ENCODE results near the gene USP35. TPM values are rescaled to one million over a fixed set of nuclear protein-coding genes. Genes with fewer than 3 reads are reported as not detected.
A peak's percentile ranks its signal among the peaks of the same experiment; 100 is the strongest.

The USP35 gene
- total and polyA plus RNA-seq, 2 donors (not counting 1 experiment from before 2014, with no cell fraction given): 4.6 to 13.0 TPM

DNA sequence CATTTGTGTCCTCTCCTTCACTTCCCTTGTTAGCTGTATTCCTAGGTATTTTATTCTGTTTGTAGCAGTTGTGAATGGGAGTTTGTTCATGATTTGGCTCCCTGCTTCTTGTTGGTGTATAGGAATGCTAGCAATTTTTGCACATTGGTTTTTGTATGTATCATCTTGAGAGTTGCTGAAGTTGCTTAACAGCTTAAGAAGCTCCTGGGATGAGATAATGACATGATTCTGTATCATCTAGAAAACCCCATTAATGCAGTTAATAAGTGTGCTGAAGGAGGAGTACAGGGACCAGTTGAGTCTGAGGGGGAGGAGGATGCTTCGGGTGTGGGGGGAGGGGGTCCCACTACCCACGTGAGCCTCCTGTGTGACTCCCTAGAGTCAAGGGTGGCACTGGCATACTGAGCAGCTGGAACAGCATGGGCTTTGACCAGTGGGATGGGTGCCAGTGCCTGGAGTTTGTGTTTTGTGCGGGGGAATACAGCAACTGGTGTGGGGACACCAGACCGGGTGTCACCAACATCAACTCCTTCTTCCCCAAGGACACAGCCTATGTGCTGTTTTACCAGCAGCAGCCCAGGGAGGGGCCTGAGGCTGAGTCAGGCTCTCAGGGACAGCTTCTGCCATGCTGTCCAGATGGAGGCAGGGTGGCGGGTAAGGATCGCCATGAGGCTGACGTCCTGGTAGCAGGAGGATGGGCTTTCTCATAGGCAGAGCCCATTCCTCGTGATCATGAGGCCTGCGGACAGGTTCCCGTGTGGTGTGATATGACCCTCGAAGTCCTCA lies 24.1 kb downstream of the USP35 start:
- H3K4me1 ChIP-seq (ENCODE audit: control insufficient read depth, extremely low read depth, insufficient read depth, low read length): no peaks in the 10 kb centered on the region
- H3K27ac ChIP-seq (ENCODE audit: insufficient read depth, low read length): no peak overlapping the region
- peak overlapping the region; percentile 7 for H3K9ac ChIP-seq (ENCODE audit: insufficient read depth, low read length)
- H4K20me1 ChIP-seq (ENCODE audit: control insufficient read depth, extremely low read depth, insufficient read depth, low read length): no peaks in the 10 kb centered on the region
- TF ChIP-seq, protein P1, sequence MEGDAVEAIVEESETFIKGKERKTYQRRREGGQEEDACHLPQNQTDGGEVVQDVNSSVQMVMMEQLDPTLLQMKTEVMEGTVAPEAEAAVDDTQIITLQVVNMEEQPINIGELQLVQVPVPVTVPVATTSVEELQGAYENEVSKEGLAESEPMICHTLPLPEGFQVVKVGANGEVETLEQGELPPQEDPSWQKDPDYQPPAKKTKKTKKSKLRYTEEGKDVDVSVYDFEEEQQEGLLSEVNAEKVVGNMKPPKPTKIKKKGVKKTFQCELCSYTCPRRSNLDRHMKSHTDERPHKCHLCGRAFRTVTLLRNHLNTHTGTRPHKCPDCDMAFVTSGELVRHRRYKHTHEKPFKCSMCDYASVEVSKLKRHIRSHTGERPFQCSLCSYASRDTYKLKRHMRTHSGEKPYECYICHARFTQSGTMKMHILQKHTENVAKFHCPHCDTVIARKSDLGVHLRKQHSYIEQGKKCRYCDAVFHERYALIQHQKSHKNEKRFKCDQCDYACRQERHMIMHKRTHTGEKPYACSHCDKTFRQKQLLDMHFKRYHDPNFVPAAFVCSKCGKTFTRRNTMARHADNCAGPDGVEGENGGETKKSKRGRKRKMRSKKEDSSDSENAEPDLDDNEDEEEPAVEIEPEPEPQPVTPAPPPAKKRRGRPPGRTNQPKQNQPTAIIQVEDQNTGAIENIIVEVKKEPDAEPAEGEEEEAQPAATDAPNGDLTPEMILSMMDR (conservative IDR thresholded peaks at IDR 0.05 in 1 of 2, IDR thresholded peaks at IDR 0.05 in 1 of 2; ENCODE audit: low read depth in 1 of 2, low read length in 2 of 2): no peak
- TF ChIP-seq EZH2 (IDR thresholded peaks at IDR 0.05; ENCODE audit: low read length, missing control alignments): no peak
- H2AFZ ChIP-seq (ENCODE audit: low read length): no peak overlapping the region
- H3K79me2 ChIP-seq (ENCODE audit: control insufficient read depth, insufficient read depth, low read length): no peaks in the 10 kb centered on the region
- no peaks in the 10 kb centered on the region for H3K9me3 ChIP-seq (ENCODE audit: control insufficient read depth, insufficient read depth, low read depth, low read length)
- H3K27me3 ChIP-seq (ENCODE audit: control insufficient read depth, insufficient read depth, low read length): no peaks in the 10 kb centered on the region
- no peak overlapping the region for H3K4me2 ChIP-seq (ENCODE audit: extremely low read depth, insufficient read depth, low read length)
- H3K36me3 ChIP-seq (ENCODE audit: control insufficient read depth, insufficient read depth, low read length): peaks cover 18% of the 10 kb centered on the region
- H3K4me3 ChIP-seq (replicated peaks in 1 of 4; ENCODE audit: control extremely low read depth in 1 of 4, insufficient read depth in 1 of 4, low read depth in 3 of 4, low read length in 4 of 4): no peak overlapping the region
- peak; percentile 16 to 64 for DNase-seq (ENCODE audit: low read depth in 2 of 2)

DNA sequence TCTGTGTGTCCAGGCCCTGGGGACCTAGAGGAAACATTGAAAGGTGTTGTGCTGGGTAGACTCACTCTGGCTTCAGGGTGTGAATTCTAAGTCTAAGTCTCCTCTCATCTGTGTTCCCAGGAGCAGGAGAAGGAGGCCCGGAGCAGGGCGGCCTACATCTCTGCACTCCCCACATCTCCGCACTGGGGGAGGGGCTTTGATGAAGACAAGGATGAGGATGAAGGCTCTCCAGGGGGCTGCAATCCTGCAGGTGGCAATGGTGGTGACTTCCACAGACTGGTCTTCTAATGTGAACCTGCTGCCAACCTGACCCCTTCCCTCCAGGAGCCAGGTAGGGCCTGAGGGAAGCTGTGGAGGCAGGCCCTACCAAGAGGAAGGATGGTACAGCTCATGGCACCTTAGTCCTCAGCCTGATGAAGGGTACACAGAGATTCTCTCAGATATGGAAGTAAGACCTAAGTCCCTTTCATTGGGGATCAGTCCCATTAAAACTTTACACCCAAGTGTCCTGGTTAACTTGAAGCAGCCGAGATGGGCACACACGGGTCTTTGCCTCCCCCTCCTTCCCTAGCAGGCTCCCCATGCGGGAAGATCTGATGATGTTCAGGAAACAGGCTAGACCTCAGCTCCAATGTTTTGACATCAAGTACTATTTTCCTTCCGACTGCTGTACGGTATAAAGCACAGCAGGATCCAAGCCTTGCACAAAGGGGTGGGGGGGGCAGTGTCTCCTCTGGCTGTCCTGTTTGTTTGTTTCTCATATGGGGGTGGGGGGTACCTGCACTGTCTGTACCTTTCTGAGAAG lies 25.0 kb downstream of the USP35 start:
- Histone ChIP-seq H3K4me2 (ENCODE audit: extremely low read depth, insufficient read depth, low read length) (no peak overlapping the region), H4K20me1 (ENCODE audit: control insufficient read depth, extremely low read depth, insufficient read depth, low read length) (no peaks in the 10 kb centered on the region), H3K9ac (ENCODE audit: insufficient read depth, low read length) (no peak overlapping the region), H3K9me3 (ENCODE audit: control insufficient read depth, insufficient read depth, low read depth, low read length) (no peaks in the 10 kb centered on the region), H3K4me3 (replicated peaks in 1 of 4; ENCODE audit: control extremely low read depth in 1 of 4, insufficient read depth in 1 of 4, low read depth in 3 of 4, low read length in 4 of 4) (no peak overlapping the region), H3K27me3 (ENCODE audit: control insufficient read depth, insufficient read depth, low read length) (no peaks in the 10 kb centered on the region), H3K79me2 (ENCODE audit: control insufficient read depth, insufficient read depth, low read length) (no peaks in the 10 kb centered on the region), H3K27ac (ENCODE audit: insufficient read depth, low read length) (no peak overlapping the region), H2AFZ (ENCODE audit: low read length) (no peak overlapping the region), H3K36me3 (ENCODE audit: control insufficient read depth, insufficient read depth, low read length) (peaks cover 17% of the 10 kb centered on the region), H3K4me1 (ENCODE audit: control insufficient read depth, extremely low read depth, insufficient read depth, low read length) (no peaks in the 10 kb centered on the region)
- no peak for DNase-seq (ENCODE audit: low read depth in 2 of 2)
- TF ChIP-seq EZH2 (IDR thresholded peaks at IDR 0.05; ENCODE audit: low read length, missing control alignments): no peak
- TF ChIP-seq, protein P1 (conservative IDR thresholded peaks at IDR 0.05 in 1 of 2, IDR thresholded peaks at IDR 0.05 in 1 of 2; ENCODE audit: low read depth in 1 of 2, low read length in 2 of 2): no peak

All from fibroblast of lung (primary cell).